ENCODE measurements around the gene MIPOL1.
"Not testable (repeated sequence)": the region's sequence is repeated elsewhere in the genome, so short reads cannot be mapped to it uniquely, and the experiment has no call there.

The MIPOL1 gene

DNA sequence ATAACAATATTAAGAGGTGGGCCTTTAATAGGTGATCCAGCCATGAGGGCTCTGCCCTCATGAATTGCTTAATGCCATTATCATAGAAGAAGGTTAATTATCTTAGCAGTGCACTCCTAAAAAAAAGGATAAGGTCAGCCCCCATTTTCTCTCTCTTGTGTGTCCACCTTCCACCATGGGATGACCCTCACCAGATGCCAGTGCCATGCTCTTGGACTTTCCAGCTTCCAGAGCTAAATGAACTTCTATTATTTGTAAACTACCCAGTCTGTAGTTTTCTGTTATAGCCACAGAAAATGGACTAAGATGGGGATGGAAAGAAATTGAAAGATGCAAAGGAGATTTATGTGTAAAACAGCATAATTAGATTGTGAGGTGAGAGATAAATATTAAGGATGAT lies 271.9 kb downstream of the MIPOL1 start:
- no peak for DNase-seq

- no peak for DNase-seq
These were observed 272.5 kb downstream of the MIPOL1 start for GRCh38 chr14:37470251-37470650.

- DNase-seq: no peak
These were observed 275.2 kb downstream of the MIPOL1 start for GRCh38 chr14:37472906-37473305.

DNA sequence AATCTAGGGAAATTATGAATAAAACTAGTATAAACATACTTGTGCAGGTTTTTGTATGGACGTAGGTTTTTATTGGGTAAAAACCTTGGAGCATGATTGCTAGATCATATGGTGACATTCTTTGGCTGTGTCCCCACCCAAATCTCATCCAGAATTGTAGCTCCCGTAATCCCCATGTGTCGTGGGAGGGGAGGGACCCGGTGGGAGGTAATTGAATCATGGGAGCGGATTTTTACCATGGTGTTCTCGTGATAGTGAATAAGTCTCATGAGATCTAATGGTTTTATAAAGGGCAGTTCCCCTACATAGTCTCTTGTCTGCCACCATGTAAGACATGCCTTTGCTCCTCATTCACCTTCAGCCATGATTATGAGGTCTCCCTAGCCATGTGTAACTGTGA lies 276.5 kb downstream of the MIPOL1 start:
- no peak for DNase-seq

GRCh38 chr14:37480446-37481290 lies 282.9 kb downstream of the MIPOL1 start:
- no peak for DNase-seq

GRCh38 chr14:37482428-37482827 lies 284.7 kb downstream of the MIPOL1 start:
- DNase-seq: no peak

GRCh38 chr14:37483672-37484071 lies 285.9 kb downstream of the MIPOL1 start:
- no peak for DNase-seq

GRCh38 chr14:37490607-37491006 lies 292.9 kb downstream of the MIPOL1 start:
- DNase-seq: no peak

DNA sequence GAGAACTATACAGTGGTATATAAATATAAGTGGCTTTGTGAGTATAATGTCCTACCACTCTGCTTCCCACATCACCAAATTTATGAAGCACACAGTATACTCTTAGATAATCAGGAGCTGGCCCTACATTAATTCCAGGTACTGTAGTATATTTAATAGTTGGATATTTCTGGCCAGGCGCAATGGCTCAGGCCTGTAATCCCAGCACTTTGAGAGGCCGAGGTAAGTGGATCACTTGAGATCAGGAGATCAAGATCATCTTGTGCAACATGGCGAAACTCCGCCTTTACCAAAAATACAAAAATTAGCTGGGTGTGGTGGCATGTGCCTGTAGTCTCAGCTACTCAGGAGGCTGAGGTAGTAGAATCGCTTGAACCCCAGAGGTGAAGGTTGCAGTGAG lies 293.3 kb downstream of the MIPOL1 start:
- no peak for DNase-seq

- no peak for DNase-seq
These were observed 295.9 kb downstream of the MIPOL1 start for GRCh38 chr14:37493606-37494005.

DNA sequence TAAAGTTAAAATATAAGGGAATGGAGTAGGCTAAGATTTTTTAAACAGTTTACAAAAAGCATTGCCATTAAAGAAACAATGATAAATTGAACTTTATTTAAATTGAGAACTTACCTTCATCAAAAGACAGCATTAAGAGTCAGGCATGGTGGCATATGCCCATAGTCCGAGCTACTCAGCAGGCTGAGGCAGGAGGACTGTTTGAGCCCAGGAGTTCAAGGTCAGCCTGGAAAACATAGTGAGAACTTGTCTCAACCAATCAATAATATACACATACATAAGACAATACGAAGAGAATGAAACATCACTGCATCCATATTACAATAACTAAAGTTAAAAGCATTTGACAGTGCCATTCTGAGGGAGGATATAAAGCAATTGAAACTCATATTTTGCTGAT lies 299.7 kb downstream of the MIPOL1 start:
- no peak for DNase-seq

DNA sequence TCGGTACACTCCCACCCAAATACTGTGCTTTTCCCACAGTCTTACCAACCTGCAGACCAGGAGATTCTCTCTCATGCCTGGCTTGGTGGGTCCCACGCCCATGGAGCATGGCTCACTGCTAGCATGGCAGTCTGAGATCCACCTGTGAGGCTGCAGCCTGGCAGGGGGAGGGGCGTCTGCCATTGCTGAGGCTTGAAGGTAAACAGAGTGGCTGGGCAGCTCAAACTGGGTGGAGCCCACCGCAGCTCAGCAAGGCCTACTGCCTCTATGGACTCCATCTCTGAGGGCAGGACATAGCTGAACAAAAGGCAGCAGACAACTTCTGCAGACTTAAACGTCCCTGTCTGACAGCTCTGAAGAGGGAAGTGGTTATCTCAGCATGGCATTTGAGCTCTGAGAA lies 304.1 kb downstream of the MIPOL1 start:
- no peak for DNase-seq

- no peak for DNase-seq
These were observed 310.8 kb downstream of the MIPOL1 start for GRCh38 chr14:37508503-37508902.

DNA sequence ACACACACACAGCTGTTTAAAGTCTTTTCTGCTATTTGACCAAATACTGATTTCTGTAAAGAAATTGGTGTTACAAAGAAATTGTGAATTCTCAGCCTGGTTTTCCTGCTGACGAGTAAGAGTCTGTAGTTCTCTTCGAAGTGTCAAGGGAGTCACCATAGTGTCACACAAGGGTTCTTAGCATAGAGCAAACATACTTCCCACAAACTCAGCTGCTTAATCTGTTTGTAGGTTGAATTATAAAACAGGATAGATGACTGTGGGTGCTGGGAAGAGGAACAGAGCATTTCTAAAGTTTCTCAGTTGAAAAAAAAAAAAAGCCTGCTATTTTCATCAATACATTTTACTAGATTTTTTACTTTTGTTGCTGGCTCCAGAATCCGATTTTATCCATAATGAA lies 314.4 kb downstream of the MIPOL1 start:
- DNase-seq: no peak

DNA sequence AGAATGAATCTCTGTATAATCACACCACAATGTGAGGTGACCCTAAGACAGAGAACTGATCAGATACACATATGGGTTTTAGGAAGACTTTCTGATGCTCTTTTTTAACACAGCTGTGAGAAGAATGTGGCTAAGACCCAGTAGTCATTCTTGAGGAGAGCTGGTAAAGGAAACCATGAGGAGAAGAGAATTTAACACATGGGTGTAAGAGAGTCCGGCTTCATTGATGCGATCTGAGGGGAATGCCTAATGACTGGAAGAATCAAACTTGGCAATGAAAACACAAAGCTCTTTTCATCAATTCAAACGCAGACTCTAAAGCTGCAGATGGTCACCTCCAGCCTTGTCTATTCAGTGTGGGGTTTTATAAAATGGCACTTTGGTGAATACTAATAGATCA lies 318.0 kb downstream of the MIPOL1 start:
- DNase-seq: no peak

DNA sequence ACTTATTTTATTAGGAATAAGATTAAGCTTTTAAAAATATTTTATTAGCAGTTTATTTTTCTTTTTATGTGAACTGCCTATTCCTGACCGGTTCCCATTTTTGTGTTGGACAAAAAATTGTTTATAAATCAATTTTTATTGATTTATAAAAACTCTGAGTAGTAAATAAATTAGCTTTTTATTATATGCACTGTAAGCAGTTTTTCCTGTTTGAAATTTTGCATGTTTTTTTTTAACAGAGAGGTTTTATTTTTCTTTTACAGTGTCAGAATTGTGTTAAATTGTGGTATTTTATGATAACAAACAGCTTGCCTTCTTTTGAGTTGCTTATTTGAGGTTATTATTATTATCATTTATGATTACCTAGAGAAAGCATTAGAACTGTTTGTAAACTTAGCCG lies 329.3 kb downstream of the MIPOL1 start:
- DNase-seq: no peak

DNA sequence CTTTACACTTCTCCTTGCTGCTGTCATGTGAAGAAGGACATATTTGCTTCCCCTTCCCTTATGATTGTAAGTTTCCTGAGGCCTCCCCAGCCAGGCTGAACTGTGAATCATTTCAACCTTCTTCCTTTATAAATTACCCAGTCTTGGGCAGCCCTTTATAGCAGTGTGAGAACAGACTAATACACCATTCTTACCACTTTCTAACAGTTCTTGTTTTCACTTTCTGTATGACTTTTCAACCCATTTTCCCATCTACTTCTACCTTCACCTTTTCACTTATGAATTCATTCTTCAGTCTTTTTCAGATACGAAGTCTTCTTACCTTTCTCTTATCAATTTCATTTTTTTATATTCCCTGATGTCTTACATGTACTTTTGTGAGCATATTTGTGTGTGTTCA lies 342.3 kb downstream of the MIPOL1 start:
- no peak for DNase-seq

GRCh38 chr14:37544407-37544806 lies 346.7 kb downstream of the MIPOL1 start:
- peak; percentile 22 for DNase-seq

DNA sequence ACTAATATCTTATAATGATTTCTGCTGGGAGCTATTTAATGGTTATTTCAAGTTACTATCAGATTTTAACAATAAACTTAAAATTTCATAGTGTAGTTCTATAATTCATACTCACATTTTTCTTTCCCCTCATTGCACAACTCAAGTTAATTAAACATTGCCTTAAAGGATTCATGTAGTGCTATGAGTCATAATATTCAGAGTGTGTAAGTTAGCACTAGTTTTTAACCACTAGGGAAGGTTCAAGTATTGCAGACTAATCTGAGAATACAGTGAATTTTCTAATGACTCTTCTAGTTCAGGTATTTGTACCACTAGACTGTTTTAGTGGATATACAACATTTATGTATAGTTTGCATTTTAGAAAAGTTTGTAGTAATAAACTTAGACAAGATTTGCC lies 347.4 kb downstream of the MIPOL1 start:
- no peak for DNase-seq

- DNase-seq: no peak
These were observed 349.1 kb downstream of the MIPOL1 start for GRCh38 chr14:37546621-37547447.

DNA sequence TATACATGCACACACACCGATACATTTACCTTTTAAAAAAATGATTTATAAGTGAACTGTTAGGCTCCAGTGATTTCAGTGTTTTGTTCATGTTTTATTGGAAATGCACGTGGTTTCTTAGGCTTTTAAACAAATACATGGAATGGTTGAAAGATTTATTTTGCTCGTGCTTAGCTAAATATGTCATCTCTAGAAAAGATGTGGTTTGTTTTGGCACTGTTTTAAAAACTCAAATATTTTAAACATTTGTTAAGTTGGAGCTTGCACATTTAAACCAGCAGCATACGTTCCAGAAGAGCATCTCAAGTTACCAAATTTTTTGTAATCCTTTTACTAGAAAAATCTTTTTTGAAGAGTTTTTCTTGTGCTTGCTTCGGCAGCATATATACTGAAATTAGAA lies 352.8 kb downstream of the MIPOL1 start:
- no peak for DNase-seq

DNA sequence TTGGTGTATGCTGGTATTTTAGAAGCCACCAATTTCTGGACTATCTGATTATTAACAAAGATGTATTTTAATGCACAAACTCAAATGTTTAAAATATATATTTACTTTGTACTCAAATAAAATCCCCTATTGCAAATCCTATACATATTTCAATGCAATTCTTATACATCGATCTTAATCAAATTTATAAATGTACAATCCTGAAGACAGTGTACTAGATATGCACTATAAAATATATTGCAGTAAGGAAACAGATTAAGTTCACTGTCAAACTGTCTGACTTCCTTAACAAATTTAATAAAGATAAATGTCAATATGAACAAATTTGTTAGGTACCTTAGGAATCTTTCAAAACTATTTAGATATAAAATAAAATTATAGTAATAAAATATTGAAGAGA lies 353.4 kb downstream of the MIPOL1 start:
- DNase-seq: no peak

- DNase-seq: no peak
These were observed 356.3 kb downstream of the MIPOL1 start for GRCh38 chr14:37553935-37554550.

GRCh38 chr14:37555596-37555995 lies 357.9 kb downstream of the MIPOL1 start:
- DNase-seq: not testable (repeated sequence)

Measured in NCI-H2081 treated with DMSO at 0.1 percent for 48 hours (cell line).